Measurements from ENCODE around the gene MT1A. TPM values are rescaled to one million over a fixed set of nuclear protein-coding genes. Genes with fewer than 3 reads are reported as not detected.

The MT1A gene
- total RNA-seq, 1 experiment from 2014 or later, result 23.5 TPM

- intact Hi-C loops (cut with micrococcal nuclease; ENCODE audit: unreplicated experiment), result no loop called here
- Histone ChIP-seq H3F3A (ENCODE audit: insufficient read depth, low read depth) (peaks cover 8% of the 10 kb centered on the region; the same call in 1 of the 2 replicates), H3K4me2 (no peak overlapping the region), H3K36me3 (ENCODE audit: low read depth) (no peaks in the 10 kb centered on the region), H3K9me3 (ENCODE audit: insufficient read depth, low read depth) (no peaks in the 10 kb centered on the region), H3K27ac (no peak overlapping the region), H3K4me1 (replicated peaks; ENCODE audit: insufficient read depth) (peaks cover 7% of the 10 kb centered on the region), H3K4me3 (no peak overlapping the region), H3K9me2 (ENCODE audit: insufficient read depth) (no peaks in the 10 kb centered on the region), H4K20me1 (ENCODE audit: insufficient read depth) (no peaks in the 10 kb centered on the region), H3K27me3 (ENCODE audit: insufficient read depth, low read depth) (no peaks in the 10 kb centered on the region), H2AFZ (no peak overlapping the region), H3K79me2 (ENCODE audit: low read depth) (no peaks in the 10 kb centered on the region)
- DNase-seq, result no peak
- ChIA-PET POLR2A (ENCODE audit: unreplicated experiment) (no interaction called here), CTCF (no interaction called here)
- TF ChIP-seq, protein P1, sequence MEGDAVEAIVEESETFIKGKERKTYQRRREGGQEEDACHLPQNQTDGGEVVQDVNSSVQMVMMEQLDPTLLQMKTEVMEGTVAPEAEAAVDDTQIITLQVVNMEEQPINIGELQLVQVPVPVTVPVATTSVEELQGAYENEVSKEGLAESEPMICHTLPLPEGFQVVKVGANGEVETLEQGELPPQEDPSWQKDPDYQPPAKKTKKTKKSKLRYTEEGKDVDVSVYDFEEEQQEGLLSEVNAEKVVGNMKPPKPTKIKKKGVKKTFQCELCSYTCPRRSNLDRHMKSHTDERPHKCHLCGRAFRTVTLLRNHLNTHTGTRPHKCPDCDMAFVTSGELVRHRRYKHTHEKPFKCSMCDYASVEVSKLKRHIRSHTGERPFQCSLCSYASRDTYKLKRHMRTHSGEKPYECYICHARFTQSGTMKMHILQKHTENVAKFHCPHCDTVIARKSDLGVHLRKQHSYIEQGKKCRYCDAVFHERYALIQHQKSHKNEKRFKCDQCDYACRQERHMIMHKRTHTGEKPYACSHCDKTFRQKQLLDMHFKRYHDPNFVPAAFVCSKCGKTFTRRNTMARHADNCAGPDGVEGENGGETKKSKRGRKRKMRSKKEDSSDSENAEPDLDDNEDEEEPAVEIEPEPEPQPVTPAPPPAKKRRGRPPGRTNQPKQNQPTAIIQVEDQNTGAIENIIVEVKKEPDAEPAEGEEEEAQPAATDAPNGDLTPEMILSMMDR (conservative IDR thresholded peaks at IDR 0.05), result no peak
- TF ChIP-seq EZH2 (IDR thresholded peaks at IDR 0.05; ENCODE audit: low read depth), result no peak
- BruUV-seq (replicated peaks), result no TSS peak
These were observed 9.7 kb upstream of the MT1A start for GRCh38 chr16:56628486-56629350.

- Histone ChIP-seq H2AFZ (no peak overlapping the region), H4K20me1 (ENCODE audit: insufficient read depth) (no peaks in the 10 kb centered on the region), H3K4me2 (no peak overlapping the region), H3K9me2 (ENCODE audit: insufficient read depth) (no peaks in the 10 kb centered on the region), H3K27ac (no peak overlapping the region), H3K4me3 (no peak overlapping the region), H3K27me3 (ENCODE audit: insufficient read depth, low read depth) (no peaks in the 10 kb centered on the region), H3F3A (ENCODE audit: insufficient read depth, low read depth) (peaks cover 8% of the 10 kb centered on the region; the same call in 1 of the 2 replicates), H3K9me3 (ENCODE audit: insufficient read depth, low read depth) (no peaks in the 10 kb centered on the region), H3K36me3 (ENCODE audit: low read depth) (no peaks in the 10 kb centered on the region), H3K4me1 (replicated peaks; ENCODE audit: insufficient read depth) (peaks cover 7% of the 10 kb centered on the region), H3K79me2 (ENCODE audit: low read depth) (no peaks in the 10 kb centered on the region)
- ChIA-PET CTCF (no interaction called here), POLR2A (ENCODE audit: unreplicated experiment) (no interaction called here)
- TF ChIP-seq EZH2 (IDR thresholded peaks at IDR 0.05; ENCODE audit: low read depth), result no peak
- intact Hi-C loops (cut with micrococcal nuclease; ENCODE audit: unreplicated experiment), result no loop called here
- no TSS peak for BruUV-seq (replicated peaks)
- DNase-seq, result no peak
These were observed 8.9 kb upstream of the MT1A start for GRCh38 chr16:56629531-56629930.

GRCh38 chr16:56630134-56630533 is 8.3 kb upstream of the MT1A start:
- intact Hi-C loops (cut with micrococcal nuclease; ENCODE audit: unreplicated experiment), result no loop called here
- Histone ChIP-seq H3K4me3 (no peak overlapping the region), H3K4me1 (replicated peaks; ENCODE audit: insufficient read depth) (peaks cover 7% of the 10 kb centered on the region), H3K9me2 (ENCODE audit: insufficient read depth) (no peaks in the 10 kb centered on the region), H3F3A (ENCODE audit: insufficient read depth, low read depth) (peaks cover 8% of the 10 kb centered on the region; the same call in 1 of the 2 replicates), H3K27ac (no peak overlapping the region), H3K9me3 (ENCODE audit: insufficient read depth, low read depth) (no peaks in the 10 kb centered on the region), H3K79me2 (ENCODE audit: low read depth) (no peaks in the 10 kb centered on the region), H3K27me3 (ENCODE audit: insufficient read depth, low read depth) (no peaks in the 10 kb centered on the region), H2AFZ (no peak overlapping the region), H3K36me3 (ENCODE audit: low read depth) (no peaks in the 10 kb centered on the region), H4K20me1 (ENCODE audit: insufficient read depth) (no peaks in the 10 kb centered on the region), H3K4me2 (no peak overlapping the region)
- no peak for TF ChIP-seq EZH2 (IDR thresholded peaks at IDR 0.05; ENCODE audit: low read depth)
- TF ChIP-seq, protein P1 (conservative IDR thresholded peaks at IDR 0.05), result no peak
- ChIA-PET POLR2A (ENCODE audit: unreplicated experiment) (no interaction called here), CTCF (no interaction called here)
- no TSS peak for BruUV-seq (replicated peaks)
- DNase-seq, result no peak

All from PC-9 (cell line).